ENCODE measurements around the gene GREB1. TPM values are rescaled to one million over a fixed set of nuclear protein-coding genes. Genes with fewer than 3 reads are reported as not detected.

The GREB1 gene
- total RNA-seq, 1 experiment from 2014 or later, result 0.57 TPM

GRCh38 chr2:11559066-11559785, 25.4 kb downstream of the GREB1 start:
- DNase-seq (ENCODE audit: low read depth), result no peak

- no peak for DNase-seq (ENCODE audit: low read depth)
These were observed 25.9 kb downstream of the GREB1 start for GRCh38 chr2:11559786-11560155.

GRCh38 chr2:11560806-11561205, 27.0 kb downstream of the GREB1 start:
- no peak for DNase-seq (ENCODE audit: low read depth)

GRCh38 chr2:11562011-11562410, 28.2 kb downstream of the GREB1 start:
- DNase-seq (ENCODE audit: low read depth), result no peak

- DNase-seq (ENCODE audit: low read depth), result no peak
These were observed 28.6 kb downstream of the GREB1 start for GRCh38 chr2:11562476-11562875.

GRCh38 chr2:11563784-11564666, 30.2 kb downstream of the GREB1 start:
- DNase-seq (ENCODE audit: low read depth), result no peak

GRCh38 chr2:11564816-11565567, 31.1 kb downstream of the GREB1 start:
- no peak for DNase-seq (ENCODE audit: low read depth)

GRCh38 chr2:11566383-11566782, 32.5 kb downstream of the GREB1 start:
- no peak for DNase-seq (ENCODE audit: low read depth)

- no peak for DNase-seq (ENCODE audit: low read depth)
These were observed 33.8 kb downstream of the GREB1 start for GRCh38 chr2:11567631-11568031.

GRCh38 chr2:11568436-11568835, 34.6 kb downstream of the GREB1 start:
- no peak for DNase-seq (ENCODE audit: low read depth)

GRCh38 chr2:11569636-11570035, 35.8 kb downstream of the GREB1 start:
- DNase-seq (ENCODE audit: low read depth), result no peak

- no peak for DNase-seq (ENCODE audit: low read depth)
These were observed 37.3 kb downstream of the GREB1 start for GRCh38 chr2:11571170-11571569.

GRCh38 chr2:11572996-11573395, 39.2 kb downstream of the GREB1 start:
- DNase-seq (ENCODE audit: low read depth), result no peak

GRCh38 chr2:11573418-11574175, 39.8 kb downstream of the GREB1 start:
- DNase-seq (ENCODE audit: low read depth), result peak; percentile 72

GRCh38 chr2:11574176-11575046, 40.6 kb downstream of the GREB1 start:
- DNase-seq (ENCODE audit: low read depth), result no peak

GRCh38 chr2:11576398-11576797, 42.6 kb downstream of the GREB1 start:
- no peak for DNase-seq (ENCODE audit: low read depth)

GRCh38 chr2:11577101-11577883, 43.4 kb downstream of the GREB1 start:
- DNase-seq (ENCODE audit: low read depth), result no peak

GRCh38 chr2:11578081-11578948, 44.5 kb downstream of the GREB1 start:
- no peak for DNase-seq (ENCODE audit: low read depth)
